BE2C (cell line): ENCODE measurements around the gene CCN2.
"Not testable (repeated sequence)": the region's sequence is repeated elsewhere in the genome, so short reads cannot be mapped to it uniquely, and the experiment has no call there.

Experiments
- DNase-seq: peaks from one replicate; pipeline ENCODE4 v3.0.0-alpha.2; 2020
- H3K27me3 ChIP-seq: fragments of 250-450 bp; sonication (Bioruptor Pico); 2 replicates; pipeline ENCODE4 v1.5.1; 2020; ENCODE audit warnings: mild to moderate bottlenecking
- H3K36me3 ChIP-seq: fragments of 250-450 bp; sonication (Bioruptor Pico); 2 replicates; pipeline ENCODE4 v1.5.1; 2020; ENCODE audit warnings: mild to moderate bottlenecking
- H3K4me1 ChIP-seq: fragments of 250-450 bp; sonication (Bioruptor Pico); 2 replicates; pipeline ENCODE4 v1.5.1; 2020
- H3K4me3 ChIP-seq: 2 replicates; pipeline ENCODE4 v1.5.1; 2011; ENCODE audit warnings: low read depth, low read length
- H3K9me3 ChIP-seq: fragments of 250-450 bp; sonication (Bioruptor Pico); 2 replicates; pipeline ENCODE4 v1.5.1; 2020
- CTCF ChIP-seq: IDR thresholded peaks from 2 replicates; pipeline ENCODE4 v1.5.1; 2012; ENCODE audit warnings: mild to moderate bottlenecking, low read depth, low read length

CCN2 gene

GRCh38 chr6:131911951-131912350 lies 39.2 kb downstream of the CCN2 start:
- Histone ChIP-seq H3K27me3 (peaks cover 3% of the 10 kb centered on the region; the same call in 1 of the 2 replicates), H3K36me3 (no peaks in the 10 kb centered on the region), H3K4me1 (no peaks in the 10 kb centered on the region), H3K4me3 (no peak overlapping the region), H3K9me3 (no peaks in the 10 kb centered on the region)
- no peak for DNase-seq
- TF ChIP-seq CTCF = no peak

- TF ChIP-seq CTCF = no peak
- Histone ChIP-seq H3K27me3 (peaks cover 3% of the 10 kb centered on the region; the same call in 1 of the 2 replicates), H3K4me3 (no peak overlapping the region), H3K36me3 (no peaks in the 10 kb centered on the region), H3K9me3 (no peaks in the 10 kb centered on the region), H3K4me1 (no peaks in the 10 kb centered on the region)
- no peak for DNase-seq
Measured at GRCh38 chr6:131910956-131911355, 40.2 kb downstream of the CCN2 start.

DNA sequence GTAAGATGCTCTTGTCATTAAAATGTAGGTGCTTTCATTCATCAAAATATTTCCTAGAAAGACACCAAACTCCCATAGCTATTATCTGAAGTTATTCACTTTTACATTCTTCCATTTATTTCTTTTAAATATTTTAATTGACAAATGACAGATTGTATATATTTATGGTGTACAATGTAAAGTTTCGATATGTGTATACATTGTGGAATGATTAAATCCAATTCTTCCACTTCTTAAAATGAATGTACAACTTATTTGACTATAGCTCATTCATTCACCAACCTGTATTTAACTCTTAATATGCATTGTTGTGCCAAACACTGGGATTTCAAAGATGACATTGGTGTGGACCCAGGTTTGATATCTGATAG lies 41.0 kb downstream of the CCN2 start:
- peaks cover 3% of the 10 kb centered on the region; the same call in 1 of the 2 replicates for H3K27me3 ChIP-seq
- no peaks in the 10 kb centered on the region for H3K36me3 ChIP-seq
- no peaks in the 10 kb centered on the region for H3K9me3 ChIP-seq
- H3K4me3 ChIP-seq = no peak overlapping the region
- no peak for DNase-seq
- H3K4me1 ChIP-seq = no peaks in the 10 kb centered on the region
- no peak for TF ChIP-seq CTCF

- no peaks in the 10 kb centered on the region for H3K9me3 ChIP-seq
- peak; percentile 89 for TF ChIP-seq CTCF
- DNase-seq = peak; percentile 73
- H3K4me1 ChIP-seq = no peaks in the 10 kb centered on the region
- no peak overlapping the region for H3K4me3 ChIP-seq
- peaks cover 3% of the 10 kb centered on the region; the same call in 1 of the 2 replicates for H3K27me3 ChIP-seq
- H3K36me3 ChIP-seq = no peaks in the 10 kb centered on the region
Measured at GRCh38 chr6:131909408-131910218, 41.6 kb downstream of the CCN2 start.

DNA sequence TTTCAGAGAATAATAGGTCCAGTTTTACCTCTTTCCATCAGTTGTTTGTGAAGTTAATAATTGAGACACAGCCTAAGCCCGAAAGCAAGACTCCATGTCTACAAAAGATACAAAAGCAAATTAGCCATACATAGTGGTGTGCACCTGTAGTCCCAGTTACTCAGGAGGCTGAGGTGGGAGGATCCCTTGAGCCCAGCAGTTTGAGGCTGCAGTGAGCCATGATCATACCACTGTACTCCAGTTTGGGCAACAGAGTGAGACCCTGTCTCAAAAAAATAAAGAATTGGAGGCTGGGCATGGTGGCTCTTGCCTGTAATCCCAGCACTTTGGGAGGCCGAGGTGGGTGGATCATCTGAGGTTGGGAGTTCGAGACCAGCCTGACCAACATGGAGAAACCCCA lies 42.4 kb downstream of the CCN2 start:
- H3K4me3 ChIP-seq, H3K9me3 ChIP-seq, H3K27me3 ChIP-seq, H3K4me1 ChIP-seq, DNase-seq, H3K36me3 ChIP-seq: not testable (repeated sequence)

- not testable (repeated sequence) for H3K27me3 ChIP-seq, H3K9me3 ChIP-seq, H3K36me3 ChIP-seq, H3K4me1 ChIP-seq, H3K4me3 ChIP-seq, DNase-seq
Measured at GRCh38 chr6:131903734-131904133, 47.4 kb downstream of the CCN2 start.

DNA sequence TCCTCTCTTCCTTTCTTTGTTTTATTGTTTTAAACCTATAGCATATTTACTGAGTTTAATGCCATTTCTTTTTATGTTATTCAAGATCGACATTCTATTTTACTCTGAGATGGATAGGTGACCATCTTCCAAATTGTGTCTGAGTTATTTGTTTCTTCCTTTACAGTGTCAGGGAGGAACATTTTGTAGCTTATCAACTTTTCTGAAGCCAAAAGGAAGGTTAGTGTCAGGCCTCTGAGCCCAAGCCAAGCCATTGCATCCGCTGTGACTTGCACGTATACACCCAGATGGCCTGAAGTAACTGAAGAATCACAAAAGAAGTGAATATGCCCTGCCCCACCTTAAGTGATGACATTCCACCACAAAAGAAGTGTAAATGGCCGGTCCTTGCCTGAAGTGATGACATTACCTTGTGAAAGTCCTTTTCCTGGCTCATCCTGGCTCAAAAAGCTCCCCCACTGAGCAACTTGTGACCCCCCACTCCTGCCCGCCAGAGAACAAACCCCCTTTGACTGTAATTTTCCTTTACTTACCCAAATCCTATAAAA lies 49.8 kb downstream of the CCN2 start:
- H3K9me3 ChIP-seq, DNase-seq, H3K36me3 ChIP-seq, H3K4me3 ChIP-seq, H3K27me3 ChIP-seq, H3K4me1 ChIP-seq: not testable (repeated sequence)
